Large intestine (tissue), 3 donors: ENCODE results near the gene CDK19. TPM values are rescaled to one million over a fixed set of nuclear protein-coding genes. Genes with fewer than 3 reads are reported as not detected.

Source experiments
- DNase-seq, 2 donors: peaks; one replicate each; pipeline versions ENCODE4 v3.0.0 to v3.0.0-alpha.2; 2013
- H3K27ac ChIP-seq: one replicate; pipeline ENCODE4 v1.5.1; 2013; ENCODE audit warnings: low read length
- H3K27me3 ChIP-seq: 2 replicates; pipeline ENCODE4 v1.6.1; 2013; ENCODE audit warnings: low read length; ENCODE audit not compliant: control insufficient read depth, insufficient read depth
- H3K36me3 ChIP-seq: 2 replicates; pipeline ENCODE4 v1.6.1; 2013; ENCODE audit warnings: low read length; ENCODE audit not compliant: control insufficient read depth, insufficient read depth
- H3K4me1 ChIP-seq: one replicate; pipeline ENCODE4 v1.6.1; 2013; ENCODE audit warnings: low read length; ENCODE audit not compliant: control insufficient read depth, insufficient read depth
- H3K4me3 ChIP-seq: one replicate; pipeline ENCODE4 v1.5.1; 2013; ENCODE audit warnings: low read length
- H3K9me3 ChIP-seq: one replicate; pipeline ENCODE4 v1.6.1; 2013; ENCODE audit warnings: mild to moderate bottlenecking, low read depth, low read length, moderate library complexity; ENCODE audit not compliant: control insufficient read depth
- WGBS: methylation state at CpG from one replicate; pipeline ENCODE4 v1.1.5; 2013; ENCODE audit warnings: low lambda C conversion rate; ENCODE audit not compliant: insufficient coverage; 5-methylcytosine and 5-hydroxymethylcytosine counted together
- polyA plus RNA-seq: library from polyadenylated mRNA; unstranded; fragments of 120-200 nt; gene quantifications from one replicate; pipeline ENCODE4 v1.2.1, GENCODE V29; 2013

Gene CDK19
- polyA plus RNA-seq, 1 donor: 18.3 TPM

DNA sequence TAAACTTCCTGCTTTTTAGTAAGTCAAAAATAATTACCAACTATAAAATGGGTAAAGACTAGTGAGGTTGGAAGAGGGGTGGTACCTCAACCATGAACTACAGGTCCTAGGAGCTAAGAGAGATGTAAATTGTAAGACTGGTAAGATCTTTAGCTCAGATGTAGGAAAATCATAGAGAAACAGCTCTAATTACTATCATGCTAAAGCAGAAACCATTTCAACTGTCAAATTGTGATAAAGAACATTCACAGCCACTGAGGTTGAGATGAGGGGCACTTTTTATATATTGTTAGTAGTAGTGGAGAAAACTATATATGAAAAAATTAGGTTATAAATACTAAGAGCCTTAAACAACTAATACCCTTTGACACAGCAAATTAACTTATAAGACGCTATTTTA is 20.0 kb downstream of the CDK19 start:
- Histone ChIP-seq H3K27me3 (no peaks in the 10 kb centered on the region), H3K4me3 (no peak overlapping the region), H3K27ac (no peak overlapping the region), H3K36me3 (no peaks in the 10 kb centered on the region), H3K4me1 (no peaks in the 10 kb centered on the region), H3K9me3 (no peaks in the 10 kb centered on the region)
- no peak for DNase-seq
- WGBS: 100% methylated on average over 1 of the region's 1 CpG

DNA sequence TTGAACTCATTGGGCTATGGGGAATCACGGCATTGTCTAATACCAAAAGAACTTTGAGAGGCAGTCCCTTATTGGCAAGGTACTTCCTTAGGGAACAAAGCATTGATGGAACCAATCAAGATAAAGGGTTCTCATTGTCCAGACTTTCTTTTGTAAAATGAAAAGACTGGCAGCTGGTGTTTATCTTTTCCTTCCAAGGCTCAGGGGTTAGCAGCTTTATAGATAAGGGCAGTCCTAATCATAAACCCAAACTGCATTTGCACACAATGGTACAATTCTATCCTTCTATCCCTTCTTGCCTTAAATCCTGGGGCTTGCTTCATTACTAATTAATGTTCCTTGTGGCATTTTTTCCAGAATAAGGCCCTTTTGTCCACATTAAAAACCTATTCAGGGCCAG is 28.6 kb downstream of the CDK19 start:
- WGBS: no CpG with 5 or more reads among the region's 1 CpG
- H3K4me1 ChIP-seq: no peaks in the 10 kb centered on the region
- no peaks in the 10 kb centered on the region for H3K36me3 ChIP-seq
- H3K4me3 ChIP-seq: no peak overlapping the region
- H3K27ac ChIP-seq: no peak overlapping the region
- H3K27me3 ChIP-seq: no peaks in the 10 kb centered on the region
- DNase-seq: no peak
- peaks cover 9% of the 10 kb centered on the region for H3K9me3 ChIP-seq

DNA sequence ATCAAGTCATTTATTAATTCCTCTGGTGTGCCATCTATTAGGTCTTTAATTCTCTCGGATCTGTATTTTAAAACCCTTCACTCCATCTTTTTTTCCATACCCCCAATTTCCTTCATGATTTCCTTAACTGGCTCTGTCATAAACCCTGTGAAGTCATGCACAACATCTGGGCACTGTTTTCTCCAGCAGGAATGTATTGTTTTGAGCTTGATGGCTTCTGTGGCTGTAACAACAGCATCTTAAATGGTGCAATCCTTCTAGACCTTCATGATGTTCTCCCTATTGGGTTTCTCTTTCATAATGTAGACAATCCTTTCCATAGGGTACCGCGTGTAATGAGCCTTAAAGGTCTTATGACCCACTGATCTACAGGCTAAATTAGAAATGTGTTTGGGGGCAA is 29.0 kb downstream of the CDK19 start:
- DNase-seq: no peak
- H3K4me1 ChIP-seq: no peaks in the 10 kb centered on the region
- no peak overlapping the region for H3K4me3 ChIP-seq
- no peak overlapping the region for H3K27ac ChIP-seq
- H3K27me3 ChIP-seq: no peaks in the 10 kb centered on the region
- H3K9me3 ChIP-seq: peaks cover 9% of the 10 kb centered on the region
- no peaks in the 10 kb centered on the region for H3K36me3 ChIP-seq
- 88% methylated on average over 1 of the region's 3 CpGs for WGBS

DNA sequence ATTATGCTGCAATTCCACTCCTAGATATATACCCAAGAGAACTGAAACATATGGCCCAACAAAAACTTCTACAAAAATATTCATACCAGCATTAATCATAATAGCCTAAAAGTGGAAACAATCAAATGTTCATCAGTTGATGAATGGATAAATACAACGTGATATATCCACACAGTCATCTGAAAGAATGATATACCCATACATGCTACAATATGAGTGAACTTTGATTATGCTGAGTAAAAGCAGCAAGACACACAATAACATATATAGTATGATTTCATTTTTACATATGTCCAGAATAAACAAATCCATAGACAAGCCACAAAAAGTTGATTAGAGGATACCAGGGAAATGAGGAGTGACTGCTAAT is 30.7 kb downstream of the CDK19 start:
- Histone ChIP-seq H3K4me1 (no peaks in the 10 kb centered on the region), H3K36me3 (no peaks in the 10 kb centered on the region), H3K27me3 (no peaks in the 10 kb centered on the region), H3K4me3 (no peak overlapping the region), H3K27ac (no peak overlapping the region), H3K9me3 (peaks cover 9% of the 10 kb centered on the region)
- WGBS: no CpG with 5 or more reads among the region's 1 CpG
- DNase-seq: no peak

DNA sequence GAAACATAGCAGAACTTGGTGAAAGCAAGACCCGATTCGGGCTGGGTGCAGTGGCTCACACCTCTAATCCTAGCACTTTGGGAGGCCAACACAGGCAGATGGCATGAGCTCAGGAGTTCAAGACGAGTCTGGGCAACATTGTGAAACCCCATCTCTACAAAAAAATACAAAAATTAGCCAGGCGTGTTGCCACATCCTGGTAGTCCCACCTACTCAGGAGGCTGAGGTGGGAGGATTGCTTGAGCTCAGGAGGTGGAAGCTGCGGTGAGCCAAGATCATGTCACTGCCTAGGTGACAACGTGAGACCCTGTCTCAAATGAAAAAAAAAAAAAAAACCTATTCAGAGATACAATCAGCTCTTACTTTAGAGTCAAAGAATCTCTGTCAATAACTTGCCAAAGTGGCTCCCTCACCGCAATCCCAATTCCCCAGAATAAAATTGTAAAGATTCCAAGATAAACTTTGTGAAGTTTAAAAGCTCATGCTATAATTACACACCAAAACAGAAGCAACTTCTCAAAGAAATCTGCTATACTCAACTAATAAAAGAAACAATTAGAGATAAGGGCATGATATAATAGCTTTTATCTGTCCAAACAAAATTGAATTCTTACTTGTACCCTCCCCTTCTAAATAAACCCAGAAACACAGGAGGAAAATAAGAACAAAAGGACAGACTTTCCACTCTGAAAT is 33.6 kb downstream of the CDK19 start:
- Histone ChIP-seq H3K4me1 (no peaks in the 10 kb centered on the region), H3K9me3 (no peaks in the 10 kb centered on the region), H3K27me3 (no peaks in the 10 kb centered on the region), H3K27ac (no peak overlapping the region), H3K4me3 (no peak overlapping the region), H3K36me3 (no peaks in the 10 kb centered on the region)
- no peak for DNase-seq
- no CpG with 5 or more reads among the region's 7 CpGs for WGBS

DNA sequence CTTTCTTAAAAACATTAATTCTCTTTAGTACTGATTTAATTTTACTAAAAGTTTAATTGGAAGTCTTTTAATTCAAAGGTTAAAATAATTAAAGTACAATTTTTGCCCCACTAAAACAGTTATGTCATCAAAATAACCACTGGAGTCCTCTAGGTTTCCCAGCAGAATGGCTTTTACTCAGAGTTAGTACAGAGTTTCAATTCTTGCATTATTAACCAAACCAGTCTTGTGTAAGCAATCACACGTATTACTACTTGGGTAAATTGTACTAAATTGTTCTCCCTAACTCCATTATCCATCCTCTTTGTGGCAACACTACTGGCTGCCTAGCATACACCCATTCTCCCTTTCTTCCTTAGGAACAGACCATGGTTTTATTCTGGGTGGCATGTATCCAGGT is 36.9 kb downstream of the CDK19 start:
- DNase-seq: no peak
- no CpG with 5 or more reads among the region's 1 CpG for whole genome bisulfite sequencing
- no peaks in the 10 kb centered on the region for H3K9me3 ChIP-seq
- H3K27me3 ChIP-seq: no peaks in the 10 kb centered on the region
- H3K4me3 ChIP-seq: no peak overlapping the region
- no peak overlapping the region for H3K27ac ChIP-seq
- no peaks in the 10 kb centered on the region for H3K4me1 ChIP-seq
- H3K36me3 ChIP-seq: no peaks in the 10 kb centered on the region

DNA sequence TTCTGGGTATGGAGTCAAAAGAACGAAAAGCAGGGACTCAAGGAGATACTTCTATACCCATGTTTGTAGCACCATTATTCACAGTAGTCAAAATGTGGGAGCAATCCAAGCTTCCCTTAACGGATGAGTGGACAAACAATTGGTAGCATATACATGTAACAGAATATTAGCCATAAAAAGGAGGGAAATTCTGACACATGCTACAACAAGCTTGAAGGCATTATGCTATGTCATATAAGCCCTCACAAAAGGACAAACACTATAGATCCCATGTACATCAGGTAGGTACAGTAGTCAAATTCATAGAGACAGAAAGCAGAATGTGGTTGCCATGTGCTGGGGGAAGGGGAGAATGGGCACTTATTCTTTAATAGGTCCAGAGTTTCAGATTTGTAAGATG is 37.6 kb downstream of the CDK19 start:
- DNase-seq: no peak
- no peaks in the 10 kb centered on the region for H3K27me3 ChIP-seq
- no peaks in the 10 kb centered on the region for H3K4me1 ChIP-seq
- H3K4me3 ChIP-seq: no peak overlapping the region
- no peaks in the 10 kb centered on the region for H3K9me3 ChIP-seq
- H3K36me3 ChIP-seq: peaks cover 2% of the 10 kb centered on the region
- no peak overlapping the region for H3K27ac ChIP-seq
- no CpG with 5 or more reads among the region's 2 CpGs for WGBS

DNA sequence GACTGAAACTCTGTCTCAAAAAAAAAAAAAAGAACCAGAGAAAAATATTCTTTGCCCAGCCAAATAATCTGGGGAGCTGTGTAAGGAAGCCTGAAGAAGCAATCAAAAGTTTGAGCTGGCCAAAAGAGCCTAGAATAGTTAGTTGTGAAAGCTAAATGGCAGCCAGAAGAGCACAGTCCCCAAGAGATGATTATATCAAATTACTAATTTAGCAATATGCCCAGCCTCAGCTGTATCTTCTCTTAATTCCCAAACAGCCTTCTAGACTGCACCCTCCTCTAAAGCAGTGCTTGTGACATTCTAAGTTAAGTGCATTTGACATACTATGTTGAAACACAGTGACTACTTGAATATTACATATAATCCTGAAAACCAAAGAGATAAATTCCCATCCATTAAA is 38.9 kb downstream of the CDK19 start:
- Histone ChIP-seq H3K27ac (no peak overlapping the region), H3K4me3 (no peak overlapping the region), H3K36me3 (peaks cover 3% of the 10 kb centered on the region), H3K27me3 (no peaks in the 10 kb centered on the region), H3K9me3 (no peaks in the 10 kb centered on the region), H3K4me1 (no peaks in the 10 kb centered on the region)
- no peak for DNase-seq

DNA sequence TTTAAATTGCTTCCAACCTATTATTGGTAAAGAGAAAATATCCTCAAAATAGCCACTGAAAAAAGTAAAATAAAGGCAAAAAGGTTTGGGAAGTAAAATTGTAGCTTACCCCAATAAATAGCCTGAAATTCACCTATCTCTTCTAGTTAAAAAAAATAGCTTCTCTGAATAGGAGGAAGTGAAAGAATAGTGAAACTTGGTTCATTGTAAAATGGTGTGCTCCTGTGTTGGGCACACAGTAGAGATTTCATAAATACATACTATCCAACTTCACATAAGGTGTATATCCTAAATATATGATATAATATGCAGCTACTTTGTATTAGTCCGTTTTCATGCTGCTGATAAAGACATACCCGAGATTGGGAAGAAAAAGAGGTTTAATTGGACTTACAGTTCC is 45.3 kb downstream of the CDK19 start:
- Histone ChIP-seq H3K4me1 (no peaks in the 10 kb centered on the region), H3K4me3 (no peak overlapping the region), H3K36me3 (peaks cover 10% of the 10 kb centered on the region), H3K27me3 (no peaks in the 10 kb centered on the region), H3K9me3 (no peaks in the 10 kb centered on the region), H3K27ac (no peak overlapping the region)
- DNase-seq: no peak
- WGBS: no CpG with 5 or more reads among the region's 2 CpGs

DNA sequence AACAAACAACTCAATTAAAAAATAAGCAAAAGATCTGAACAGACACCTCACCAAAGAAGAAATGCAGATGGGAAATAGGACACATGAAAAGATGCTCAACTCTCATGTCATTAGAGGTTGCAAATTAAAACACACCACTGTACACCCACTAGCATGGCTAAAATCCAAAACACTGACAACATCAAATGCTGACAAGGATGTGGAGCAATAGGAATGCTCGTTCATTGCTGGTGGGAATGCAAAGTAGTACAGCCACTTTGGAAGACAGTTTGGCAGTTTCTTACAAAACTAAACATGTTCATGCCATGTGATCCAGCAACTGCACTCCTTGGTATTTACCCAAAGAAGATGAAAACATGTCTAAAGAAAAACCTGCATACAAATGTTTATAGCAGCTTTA is 47.2 kb downstream of the CDK19 start:
- H3K4me3 ChIP-seq: no peak overlapping the region
- H3K4me1 ChIP-seq: no peaks in the 10 kb centered on the region
- no CpG with 5 or more reads among the region's 1 CpG for WGBS
- H3K27ac ChIP-seq: no peak overlapping the region
- DNase-seq: no peak
- H3K27me3 ChIP-seq: no peaks in the 10 kb centered on the region
- H3K36me3 ChIP-seq: peaks cover 10% of the 10 kb centered on the region
- H3K9me3 ChIP-seq: no peaks in the 10 kb centered on the region

DNA sequence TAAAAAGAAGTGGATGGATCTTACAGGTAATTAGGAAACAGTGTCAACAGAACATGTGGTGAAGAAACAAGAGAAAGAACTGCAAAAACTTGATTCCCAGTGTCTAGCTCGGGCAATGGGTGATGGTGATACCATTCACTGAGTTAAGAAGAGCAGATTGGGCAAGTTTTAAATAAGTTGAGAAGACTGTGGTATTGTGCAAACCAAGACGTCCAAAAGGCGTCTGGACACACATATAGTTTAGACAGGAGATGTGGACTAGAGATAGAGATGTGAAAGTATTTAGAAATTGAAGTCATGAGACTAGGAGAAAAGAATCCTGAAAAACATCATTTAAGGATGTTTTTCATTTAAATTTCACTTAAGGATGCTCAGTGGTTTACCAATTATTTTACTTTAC is 53.9 kb downstream of the CDK19 start:
- peaks cover 2% of the 10 kb centered on the region for H3K36me3 ChIP-seq
- H3K27ac ChIP-seq: no peak overlapping the region
- WGBS: 100% methylated on average over 2 of the region's 3 CpGs
- no peaks in the 10 kb centered on the region for H3K4me1 ChIP-seq
- H3K27me3 ChIP-seq: no peaks in the 10 kb centered on the region
- H3K4me3 ChIP-seq: no peak overlapping the region
- H3K9me3 ChIP-seq: no peaks in the 10 kb centered on the region
- DNase-seq: no peak
